ENCODE data around the gene IL6ST. TPM values are rescaled to one million over a fixed set of nuclear protein-coding genes. Genes with fewer than 3 reads are reported as not detected.
"Not testable (repeated sequence)": the region's sequence is repeated elsewhere in the genome, so short reads cannot be mapped to it uniquely, and the experiment has no call there.

Gene IL6ST
- total RNA-seq, 2 experiments from 2014 or later, result 61.0 to 64.1 TPM

GRCh38 chr5:55989860-55990259 lies 4.9 kb downstream of the IL6ST start:
- intact Hi-C loops (cut with micrococcal nuclease), result loop anchor here (5.0 to 10.0 kb wide), 3 partner anchors 337 to 1182 kb away; partner anchors contain the start of gene GPBP1
- peak overlapping the region; percentile 49 for H3K4me3 Mint-ChIP-seq
- H3K27ac Mint-ChIP-seq, result peak overlapping the region; percentile 72
- DNase-seq, result no peak
- H3K36me3 Mint-ChIP-seq, result peaks cover 64% of the 10 kb centered on the region
- H3K9me3 Mint-ChIP-seq, result peaks cover 6% of the 10 kb centered on the region
- CTCF ChIA-PET, result interaction anchor here (1.2 to 1.5 kb wide), 3 partner anchors 10 to 54 kb away, joined by 4 to 9 read pairs (median 5); no protein-coding TSS in a partner anchor
- peaks cover 73% of the 10 kb centered on the region for H3K4me1 Mint-ChIP-seq (ENCODE audit: low read depth)
- POLR2A ChIA-PET, result interaction anchor here (0.6 to 1.5 kb wide), 3 partner anchors 10 to 158 kb away, joined by 3 to 4 read pairs (median 3); no protein-coding TSS in a partner anchor
- no peaks in the 10 kb centered on the region for H3K27me3 Mint-ChIP-seq

- peaks cover 79% of the 10 kb centered on the region for H3K4me1 Mint-ChIP-seq (ENCODE audit: low read depth)
- no peaks in the 10 kb centered on the region for H3K27me3 Mint-ChIP-seq
- no peak for DNase-seq
- POLR2A ChIA-PET, result interaction anchor here (0.6 to 1.5 kb wide), 3 partner anchors 9 to 34 kb away, joined by 3 to 4 read pairs (median 3); no protein-coding TSS in a partner anchor
- peaks cover 6% of the 10 kb centered on the region for H3K9me3 Mint-ChIP-seq
- peak overlapping the region; percentile 49 for H3K4me3 Mint-ChIP-seq
- CTCF ChIA-PET, result interaction anchor here (0.8 to 1.5 kb wide), 3 partner anchors 9 to 53 kb away, joined by 3 to 9 read pairs (median 5); no protein-coding TSS in a partner anchor
- intact Hi-C loops (cut with micrococcal nuclease), result no loop called here
- H3K27ac Mint-ChIP-seq, result peak overlapping the region; percentile 72
- H3K36me3 Mint-ChIP-seq, result peaks cover 60% of the 10 kb centered on the region
These were observed 5.7 kb downstream of the IL6ST start for GRCh38 chr5:55988979-55989638.

- Mint-ChIP-seq H3K4me1 (ENCODE audit: low read depth) (peaks cover 84% of the 10 kb centered on the region), H3K4me3 (peak overlapping the region; percentile 34), H3K27ac (peak overlapping the region; percentile 43), H3K36me3 (peaks cover 53% of the 10 kb centered on the region)
- H3K9me3 Mint-ChIP-seq; DNase-seq; intact Hi-C loops (cut with micrococcal nuclease); H3K27me3 Mint-ChIP-seq: not testable (repeated sequence)
- ChIA-PET CTCF (interaction anchor here (0.8 kb wide), 1 partner anchor 11 kb away, joined by 3 read pairs; no protein-coding TSS in a partner anchor), POLR2A (interaction anchor here (0.6 kb wide), 1 partner anchor 34 kb away, joined by 3 read pairs; no protein-coding TSS in a partner anchor)
These were observed 6.3 kb downstream of the IL6ST start for GRCh38 chr5:55988428-55988827.

GRCh38 chr5:55986931-55987330 lies 7.8 kb downstream of the IL6ST start:
- CTCF ChIA-PET, result interaction anchor here (1.7 to 1.8 kb wide), 2 partner anchors 9 to 214 kb away, joined by 5 read pairs; no protein-coding TSS in a partner anchor
- intact Hi-C loops (cut with micrococcal nuclease), result no loop called here
- Mint-ChIP-seq H3K27me3 (no peaks in the 10 kb centered on the region), H3K36me3 (peaks cover 45% of the 10 kb centered on the region), H3K27ac (peak overlapping the region; percentile 64), H3K4me1 (ENCODE audit: low read depth) (peaks cover 89% of the 10 kb centered on the region), H3K9me3 (peaks cover 6% of the 10 kb centered on the region), H3K4me3 (no peak overlapping the region)
- no peak for DNase-seq
- POLR2A ChIA-PET, result interaction anchor here (1.2 to 1.3 kb wide), 2 partner anchors 8 to 9 kb away, joined by 3 to 4 read pairs; partner anchors contain the start of gene IL6ST

GRCh38 chr5:55985181-55985580 lies 9.6 kb downstream of the IL6ST start:
- Mint-ChIP-seq H3K9me3 (peaks cover 3% of the 10 kb centered on the region), H3K27me3 (no peaks in the 10 kb centered on the region), H3K27ac (peak overlapping the region; percentile 42), H3K36me3 (peaks cover 35% of the 10 kb centered on the region), H3K4me1 (ENCODE audit: low read depth) (peaks cover 79% of the 10 kb centered on the region), H3K4me3 (peak overlapping the region; percentile 3)
- intact Hi-C loops (cut with micrococcal nuclease), result no loop called here
- DNase-seq, result no peak
- ChIA-PET CTCF (interaction anchor here (1.5 to 1.8 kb wide), 3 partner anchors 7 to 215 kb away, joined by 3 to 5 read pairs (median 5); no protein-coding TSS in a partner anchor), POLR2A (interaction anchor here (1.4 kb wide), 1 partner anchor 10 kb away, joined by 5 read pairs; the partner anchor contains the start of gene IL6ST)

- intact Hi-C loops (cut with micrococcal nuclease), result loop anchor here (1.0 kb wide), 1 partner anchor 9 kb away; no protein-coding TSS in a partner anchor
- Mint-ChIP-seq H3K27me3 (no peaks in the 10 kb centered on the region), H3K4me3 (peak overlapping the region; percentile 3), H3K4me1 (ENCODE audit: low read depth) (peaks cover 76% of the 10 kb centered on the region), H3K27ac (peak overlapping the region; percentile 53), H3K36me3 (peaks cover 34% of the 10 kb centered on the region), H3K9me3 (peaks cover 3% of the 10 kb centered on the region)
- no peak for DNase-seq
- ChIA-PET POLR2A (no interaction called here), CTCF (interaction anchor here (1.6 to 1.8 kb wide), 2 partner anchors 217 kb away, joined by 5 to 10 read pairs; no protein-coding TSS in a partner anchor)
These were observed 10.8 kb downstream of the IL6ST start for GRCh38 chr5:55983986-55984385.

GRCh38 chr5:55982957-55983381 lies 11.8 kb downstream of the IL6ST start:
- peaks cover 33% of the 10 kb centered on the region for H3K36me3 Mint-ChIP-seq
- no peak for DNase-seq
- CTCF ChIA-PET, result interaction anchor here (0.8 to 1.8 kb wide), 6 partner anchors 76 to 1155 kb away, joined by 3 to 10 read pairs (median 4); no protein-coding TSS in a partner anchor
- peaks cover 80% of the 10 kb centered on the region for H3K4me1 Mint-ChIP-seq (ENCODE audit: low read depth)
- H3K27me3 Mint-ChIP-seq, result no peaks in the 10 kb centered on the region
- intact Hi-C loops (cut with micrococcal nuclease), result no loop called here
- H3K27ac Mint-ChIP-seq, result peak overlapping the region; percentile 64
- peak overlapping the region; percentile 20 for H3K4me3 Mint-ChIP-seq
- H3K9me3 Mint-ChIP-seq, result peaks cover 3% of the 10 kb centered on the region
- POLR2A ChIA-PET, result interaction anchor here (0.7 to 1.9 kb wide), 4 partner anchors 10 to 76 kb away, joined by 3 to 9 read pairs (median 4); partner anchors contain the start of gene IL6ST

GRCh38 chr5:55973296-55973695 lies 21.5 kb downstream of the IL6ST start:
- DNase-seq, result no peak
- H3K4me3 Mint-ChIP-seq, result no peak overlapping the region
- no peaks in the 10 kb centered on the region for H3K27me3 Mint-ChIP-seq
- no peak overlapping the region for H3K27ac Mint-ChIP-seq
- CTCF ChIA-PET, result no interaction called here
- peaks cover 44% of the 10 kb centered on the region for H3K36me3 Mint-ChIP-seq
- H3K4me1 Mint-ChIP-seq (ENCODE audit: low read depth), result peaks cover 60% of the 10 kb centered on the region
- intact Hi-C loops (cut with micrococcal nuclease), result no loop called here
- POLR2A ChIA-PET, result no interaction called here
- H3K9me3 Mint-ChIP-seq, result no peaks in the 10 kb centered on the region

GRCh38 chr5:55969956-55970355 lies 24.8 kb downstream of the IL6ST start:
- Mint-ChIP-seq H3K9me3 (no peaks in the 10 kb centered on the region), H3K4me1 (ENCODE audit: low read depth) (peaks cover 55% of the 10 kb centered on the region), H3K27ac (peak overlapping the region; percentile 51), H3K4me3 (no peak overlapping the region), H3K27me3 (no peaks in the 10 kb centered on the region), H3K36me3 (peaks cover 42% of the 10 kb centered on the region)
- ChIA-PET POLR2A (interaction anchor here (0.7 kb wide), 1 partner anchor 57 kb away, joined by 3 read pairs; no protein-coding TSS in a partner anchor), CTCF (interaction anchor here (1.7 kb wide), 1 partner anchor 232 kb away, joined by 8 read pairs; no protein-coding TSS in a partner anchor)
- intact Hi-C loops (cut with micrococcal nuclease), result no loop called here
- no peak for DNase-seq

- Mint-ChIP-seq H3K4me3 (no peak overlapping the region), H3K4me1 (ENCODE audit: low read depth) (peaks cover 45% of the 10 kb centered on the region), H3K27ac (peak overlapping the region; percentile 34), H3K27me3 (no peaks in the 10 kb centered on the region), H3K36me3 (peaks cover 38% of the 10 kb centered on the region), H3K9me3 (no peaks in the 10 kb centered on the region)
- intact Hi-C loops (cut with micrococcal nuclease), result loop anchor here (2.0 kb wide), 1 partner anchor 27 kb away; no protein-coding TSS in a partner anchor
- ChIA-PET POLR2A (no interaction called here), CTCF (no interaction called here)
- no peak for DNase-seq
These were observed 28.5 kb downstream of the IL6ST start for GRCh38 chr5:55966284-55966683.

- no peaks in the 10 kb centered on the region for H3K27me3 Mint-ChIP-seq
- ChIA-PET POLR2A (no interaction called here), CTCF (interaction anchor here (1.0 kb wide), 1 partner anchor 236 kb away, joined by 3 read pairs; no protein-coding TSS in a partner anchor)
- H3K9me3 Mint-ChIP-seq, result no peaks in the 10 kb centered on the region
- peaks cover 42% of the 10 kb centered on the region for H3K36me3 Mint-ChIP-seq
- intact Hi-C loops (cut with micrococcal nuclease), result no loop called here
- no peak overlapping the region for H3K27ac Mint-ChIP-seq
- peaks cover 45% of the 10 kb centered on the region for H3K4me1 Mint-ChIP-seq (ENCODE audit: low read depth)
- DNase-seq, result no peak
- no peak overlapping the region for H3K4me3 Mint-ChIP-seq
These were observed 29.2 kb downstream of the IL6ST start for GRCh38 chr5:55965525-55965924.

GRCh38 chr5:55960779-55961178 lies 34.0 kb downstream of the IL6ST start:
- H3K4me3 Mint-ChIP-seq, result no peak overlapping the region
- intact Hi-C loops (cut with micrococcal nuclease), result no loop called here
- H3K36me3 Mint-ChIP-seq, result peaks cover 40% of the 10 kb centered on the region
- no peaks in the 10 kb centered on the region for H3K9me3 Mint-ChIP-seq
- DNase-seq, result no peak
- ChIA-PET CTCF (interaction anchor here (1.0 kb wide), 1 partner anchor 24 kb away, joined by 3 read pairs; no protein-coding TSS in a partner anchor), POLR2A (no interaction called here)
- peak overlapping the region; percentile 28 for H3K27ac Mint-ChIP-seq
- peaks cover 32% of the 10 kb centered on the region for H3K4me1 Mint-ChIP-seq (ENCODE audit: low read depth)
- no peaks in the 10 kb centered on the region for H3K27me3 Mint-ChIP-seq
